ENCODE results near the gene TRAPPC13.
"Not testable (repeated sequence)": the region's sequence is repeated elsewhere in the genome, so short reads cannot be mapped to it uniquely, and the experiment has no call there.

Gene TRAPPC13, protein sequence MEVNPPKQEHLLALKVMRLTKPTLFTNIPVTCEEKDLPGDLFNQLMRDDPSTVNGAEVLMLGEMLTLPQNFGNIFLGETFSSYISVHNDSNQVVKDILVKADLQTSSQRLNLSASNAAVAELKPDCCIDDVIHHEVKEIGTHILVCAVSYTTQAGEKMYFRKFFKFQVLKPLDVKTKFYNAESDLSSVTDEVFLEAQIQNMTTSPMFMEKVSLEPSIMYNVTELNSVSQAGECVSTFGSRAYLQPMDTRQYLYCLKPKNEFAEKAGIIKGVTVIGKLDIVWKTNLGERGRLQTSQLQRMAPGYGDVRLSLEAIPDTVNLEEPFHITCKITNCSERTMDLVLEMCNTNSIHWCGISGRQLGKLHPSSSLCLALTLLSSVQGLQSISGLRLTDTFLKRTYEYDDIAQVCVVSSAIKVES

DNA sequence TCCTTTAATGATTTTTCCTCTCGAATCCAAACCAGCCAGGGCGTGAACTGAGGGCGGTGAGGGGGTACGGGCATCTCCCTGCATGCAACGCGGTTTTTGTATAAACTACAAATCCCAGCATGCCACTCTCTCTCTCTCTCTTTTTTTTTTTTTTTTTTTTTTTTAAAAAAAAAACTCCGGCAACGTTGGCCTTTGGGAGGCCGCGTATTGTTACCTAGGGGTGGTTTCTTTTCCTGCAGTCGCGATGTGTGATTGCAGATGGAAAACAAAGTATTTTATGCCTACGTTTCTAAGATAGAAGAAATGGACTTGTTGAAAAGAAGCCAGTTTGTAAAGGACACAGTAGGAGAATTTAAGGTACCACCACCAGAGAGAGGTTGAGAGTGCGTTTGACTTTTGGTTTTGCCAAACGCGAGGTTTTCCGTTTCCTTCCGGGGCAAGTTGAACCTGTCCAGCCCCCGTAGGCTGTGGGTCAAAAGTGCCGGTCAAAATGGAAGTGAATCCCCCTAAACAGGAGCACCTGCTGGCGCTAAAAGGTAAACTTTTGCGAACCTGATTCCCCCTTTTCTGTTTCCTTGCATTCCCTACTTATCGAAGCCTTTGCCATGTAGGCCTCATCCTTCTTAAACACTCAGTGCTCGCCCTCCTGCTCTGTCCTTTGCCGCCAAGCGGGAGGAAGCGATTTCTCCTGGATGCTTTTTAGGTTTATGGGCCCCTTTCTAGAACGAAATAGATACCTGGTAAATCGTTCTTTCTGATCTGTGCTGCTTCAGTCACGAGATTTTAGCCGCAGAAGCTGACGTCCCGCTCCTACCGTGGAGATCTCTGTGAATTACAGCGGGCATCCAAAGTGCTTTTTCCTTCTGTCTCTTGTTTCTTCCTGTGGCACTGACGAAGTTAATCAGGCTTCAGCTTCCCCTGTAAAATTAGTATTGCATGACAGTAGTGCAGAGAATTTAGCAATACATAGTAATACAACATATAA, at the start of gene TRAPPC13, which contains the start of gene SHLD3:
Gene TRAPPC13 (plus strand): TSS at position 457 of the 985 bp plus-strand sequence. CDS start 34 bp downstream, at position 491.
Gene SHLD3 (plus strand): TSS at position 457 of the 985 bp plus-strand sequence. CDS start 4,561 bp downstream, outside the sequence.
- DNase-seq, result peak; percentile 83

DNA sequence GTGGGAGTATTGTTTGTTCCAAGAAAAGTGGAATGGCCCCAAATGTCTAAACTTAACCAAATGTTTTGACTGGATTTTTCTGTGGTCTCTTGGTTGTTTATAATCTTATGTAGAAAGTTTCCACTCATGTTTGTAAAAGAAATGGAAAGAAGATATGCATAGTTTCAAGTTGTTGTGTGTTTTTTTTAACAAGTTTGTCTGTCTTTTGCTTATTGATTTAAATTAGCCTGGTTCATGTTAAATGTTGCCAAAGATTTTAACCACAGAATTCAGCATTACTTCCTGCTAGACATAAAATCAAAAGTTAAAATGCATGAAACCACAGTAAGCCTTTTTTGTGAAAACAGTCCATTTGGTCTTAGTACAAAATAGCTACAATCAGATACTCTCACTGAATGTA, 47.7 kb upstream of the TRAPPC13 start:
- no peak for DNase-seq

DNA sequence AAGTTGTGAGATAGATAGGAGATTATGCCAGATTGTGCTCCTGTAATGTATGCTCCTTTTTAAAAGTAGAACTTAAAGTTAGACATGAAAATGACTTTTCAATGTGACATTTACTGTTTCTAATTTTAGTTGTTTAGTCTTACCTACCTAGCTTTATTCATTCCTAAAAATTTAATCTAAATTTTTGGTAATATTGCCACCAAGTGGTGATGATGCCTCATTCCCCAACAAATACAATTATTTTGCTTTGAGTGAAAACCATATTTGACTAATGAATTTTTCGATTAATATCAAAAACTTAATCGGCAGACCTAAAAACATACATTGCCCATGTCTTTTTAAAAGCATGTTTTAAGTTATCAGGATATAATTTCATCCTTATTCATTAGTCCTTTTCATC, 36.1 kb upstream of the TRAPPC13 start:
- DNase-seq, result no peak

DNA sequence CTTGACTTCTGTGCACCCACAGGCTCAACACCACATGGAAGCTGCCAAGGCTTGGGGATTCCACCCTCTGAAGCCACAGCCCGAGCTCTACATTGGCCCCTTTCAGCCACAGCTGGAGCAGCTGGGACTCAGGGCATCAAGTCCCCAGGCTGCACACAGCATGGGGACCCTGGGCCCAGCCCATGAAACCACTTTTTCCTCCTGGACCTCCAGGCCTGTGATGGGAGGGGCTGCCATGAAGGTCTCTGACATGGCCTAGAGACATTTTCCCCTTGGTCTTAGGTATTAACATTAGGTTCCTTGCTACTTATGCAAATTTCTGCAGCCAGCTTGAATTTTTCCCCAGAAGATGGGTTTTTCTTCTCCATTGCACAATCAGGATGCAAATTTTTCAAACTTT, 23.1 kb upstream of the TRAPPC13 start:
- not testable (repeated sequence) for DNase-seq

DNA sequence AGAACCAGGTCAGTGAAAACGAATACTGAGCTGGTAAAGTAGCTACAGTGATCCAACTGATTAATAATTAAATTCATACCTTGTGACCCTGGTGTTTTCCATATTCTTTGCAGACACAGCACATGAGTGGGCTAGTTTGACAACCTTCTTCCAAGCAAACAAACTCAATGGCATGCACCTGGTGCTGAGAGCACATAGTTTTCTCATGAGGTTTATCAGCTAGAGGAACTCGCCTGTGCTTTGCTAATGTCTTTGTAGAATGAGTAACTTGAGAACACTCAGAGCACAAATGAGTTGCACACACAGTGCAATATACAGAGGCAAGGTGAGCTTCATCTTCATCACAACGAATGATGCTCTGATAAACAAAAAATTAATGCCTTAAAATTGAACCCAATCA, 13.3 kb upstream of the TRAPPC13 start:
- DNase-seq, result no peak

DNA sequence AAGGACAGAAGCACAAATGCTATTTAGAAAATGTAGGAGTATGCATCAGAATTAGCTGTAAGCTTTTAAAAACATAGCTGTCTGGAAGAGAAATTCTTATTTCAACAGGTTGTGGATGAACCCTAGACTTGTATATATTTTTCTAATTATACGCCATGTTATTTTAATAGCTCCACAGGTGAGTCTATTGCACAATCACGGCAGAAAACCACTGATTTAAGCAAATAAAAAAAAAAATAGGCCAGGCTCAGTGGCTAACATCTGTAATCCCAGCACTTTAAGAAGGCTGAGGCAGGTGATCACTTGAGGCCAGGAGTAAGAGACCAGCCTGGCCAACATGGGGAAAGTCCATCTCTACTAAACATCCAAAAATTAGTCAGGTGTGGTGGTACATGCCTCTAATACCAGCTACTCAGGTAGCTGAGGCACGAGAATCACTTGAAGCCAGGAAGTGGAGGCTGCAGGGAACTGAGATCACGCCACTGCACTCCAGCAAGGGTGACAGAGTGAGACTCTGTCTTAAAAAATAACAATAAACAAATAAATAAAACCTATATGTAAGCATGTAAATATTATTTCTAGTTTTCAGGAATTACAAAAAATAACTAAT, 12.4 kb upstream of the TRAPPC13 start:
- no peak for DNase-seq

DNA sequence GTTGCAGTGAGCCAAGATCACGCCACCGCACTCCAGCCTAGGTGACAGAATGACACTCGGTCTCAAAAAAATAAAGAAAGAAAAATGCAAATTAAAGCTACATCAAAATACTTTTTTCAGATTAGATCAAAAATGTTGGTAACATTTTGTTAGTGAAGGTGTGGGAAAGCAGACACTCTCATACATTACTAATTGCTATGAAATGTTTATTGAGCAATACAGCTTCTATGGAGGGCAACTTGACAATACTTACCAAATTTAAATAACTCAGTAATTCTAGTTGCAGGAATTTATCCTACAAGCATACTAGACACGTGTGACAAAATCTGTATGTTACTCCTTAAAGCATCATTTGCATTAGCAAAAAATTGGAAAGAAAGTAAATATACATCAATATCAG, 4.8 kb upstream of the TRAPPC13 start:
- no peak for DNase-seq

DNA sequence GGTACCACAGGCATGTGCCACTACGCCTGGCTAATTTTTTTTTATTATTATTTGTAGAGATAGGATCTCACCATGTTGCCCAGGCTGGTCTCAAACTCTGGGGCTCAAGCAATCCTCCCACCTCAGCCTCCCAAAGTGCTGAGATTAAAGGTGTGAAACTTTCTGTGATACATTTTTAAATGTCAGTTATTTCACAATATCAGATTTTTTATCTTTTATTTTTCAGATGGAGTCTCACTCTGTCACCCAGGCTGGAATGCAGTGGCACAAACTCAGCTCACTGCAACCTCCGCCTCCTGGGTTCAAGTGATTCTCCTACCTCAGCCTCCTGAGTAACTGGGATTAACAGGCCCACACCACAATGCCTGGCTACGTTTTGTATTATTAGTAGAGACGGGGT, 2.9 kb upstream of the TRAPPC13 start:
- DNase-seq, result not testable (repeated sequence)

DNA sequence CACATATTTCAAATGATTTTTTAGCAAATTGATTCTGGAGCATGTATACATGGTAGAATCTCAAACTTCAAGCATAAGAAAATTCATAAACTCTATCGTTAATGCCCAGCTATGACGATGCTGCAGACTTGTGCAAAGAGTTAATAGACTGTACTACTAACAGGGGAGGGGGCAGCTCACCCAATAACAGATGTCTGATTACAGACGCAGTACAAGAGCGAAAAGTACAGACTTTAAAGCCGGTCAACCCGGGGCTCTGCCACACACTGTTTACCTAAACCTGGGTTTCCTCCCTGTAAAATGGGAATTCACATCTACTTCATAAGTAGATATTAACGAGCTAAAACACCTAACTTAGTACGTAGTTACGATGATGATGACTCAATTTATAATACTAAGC, 1.3 kb upstream of the TRAPPC13 start:
- DNase-seq, result no peak

DNA sequence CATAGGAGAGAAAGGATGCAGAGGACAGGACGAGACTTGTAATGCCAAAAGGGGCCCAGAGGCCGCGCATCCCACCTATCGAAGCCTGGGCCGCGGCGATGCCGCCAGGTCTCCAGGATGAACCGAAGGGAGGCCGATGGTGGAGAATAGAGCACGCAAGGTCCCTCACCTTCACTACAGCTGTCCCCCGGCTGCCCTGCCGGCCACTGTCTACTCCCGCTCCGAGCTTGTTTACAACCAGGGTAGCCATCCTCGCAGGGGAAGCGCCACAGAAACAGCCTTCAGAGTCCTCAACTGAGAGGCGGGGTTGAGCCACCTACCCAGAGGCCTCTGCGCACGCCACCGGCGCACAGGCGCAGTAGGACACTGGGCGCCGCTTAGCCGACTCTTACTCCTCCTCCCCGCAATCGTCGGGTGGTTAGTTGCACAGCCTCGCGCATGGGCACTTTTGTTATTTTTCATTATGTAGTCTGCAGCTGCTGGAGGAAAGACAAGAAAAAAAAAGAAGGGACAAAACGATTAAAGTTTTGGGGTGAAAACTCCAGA, 729 bp upstream of the TRAPPC13 start, which contains the start of gene TRIM23:
Gene TRIM23 (minus strand): TSS at position 309 of the 546 bp plus-strand sequence. CDS start 59 bp downstream, at position 250.
- peak; percentile 93 for DNase-seq

DNA sequence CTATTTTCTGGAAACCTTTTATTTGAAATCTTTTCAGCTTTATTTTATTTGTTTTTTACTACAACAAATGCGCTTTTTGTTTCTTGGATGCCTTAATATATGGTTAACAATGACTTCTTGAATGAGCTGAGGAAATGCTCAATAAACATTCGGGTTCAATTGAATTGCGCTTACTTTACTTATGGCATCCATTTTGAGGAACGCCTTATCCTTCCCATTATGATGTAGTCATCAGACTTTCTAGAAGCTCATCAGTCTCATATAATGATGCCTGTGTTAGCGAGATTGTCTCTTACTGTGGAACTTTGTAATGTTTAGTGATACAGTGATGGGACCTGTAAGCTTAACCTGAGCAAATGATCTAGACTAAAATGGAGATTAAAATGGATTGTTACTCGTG, 916 bp downstream of the TRAPPC13 start:
- no peak for DNase-seq

DNA sequence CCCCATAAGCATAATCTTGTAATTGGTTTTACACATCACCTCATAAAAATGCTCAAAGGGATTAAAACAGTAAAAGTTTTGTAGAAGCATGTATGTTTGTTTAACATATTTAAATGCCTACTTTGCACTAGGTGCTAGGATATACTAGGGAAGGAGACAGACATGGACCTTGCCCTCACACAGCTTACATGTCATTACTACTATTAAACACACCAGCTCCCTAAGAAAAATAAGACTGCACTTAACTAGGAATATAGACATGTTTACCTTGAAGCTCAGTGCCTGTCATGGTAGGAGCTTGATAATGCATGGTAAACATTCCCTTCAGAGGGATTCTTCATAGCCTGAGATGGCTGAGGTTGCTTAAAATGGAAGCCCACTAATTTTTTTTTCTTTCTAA, 6.2 kb downstream of the TRAPPC13 start:
- no peak for DNase-seq

DNA sequence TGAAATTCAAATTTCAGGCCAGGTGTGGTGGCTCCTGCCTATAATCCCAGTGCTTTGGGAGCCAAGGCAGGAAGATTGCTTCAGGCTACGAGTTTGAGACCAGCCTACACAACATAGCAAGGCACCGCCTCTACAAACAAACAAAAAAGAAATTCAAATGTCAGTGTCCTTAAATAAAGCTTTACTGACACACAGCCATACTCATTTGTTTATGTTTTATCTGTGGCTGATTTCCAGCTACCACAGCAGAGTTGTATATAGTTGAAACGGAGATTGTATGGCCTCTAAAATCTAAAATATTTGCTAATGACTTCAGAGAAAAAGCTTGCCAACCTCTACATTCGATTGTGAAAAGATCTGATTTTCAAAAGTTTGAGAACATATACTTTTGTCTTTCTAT, 15.4 kb downstream of the TRAPPC13 start:
- no peak for DNase-seq

DNA sequence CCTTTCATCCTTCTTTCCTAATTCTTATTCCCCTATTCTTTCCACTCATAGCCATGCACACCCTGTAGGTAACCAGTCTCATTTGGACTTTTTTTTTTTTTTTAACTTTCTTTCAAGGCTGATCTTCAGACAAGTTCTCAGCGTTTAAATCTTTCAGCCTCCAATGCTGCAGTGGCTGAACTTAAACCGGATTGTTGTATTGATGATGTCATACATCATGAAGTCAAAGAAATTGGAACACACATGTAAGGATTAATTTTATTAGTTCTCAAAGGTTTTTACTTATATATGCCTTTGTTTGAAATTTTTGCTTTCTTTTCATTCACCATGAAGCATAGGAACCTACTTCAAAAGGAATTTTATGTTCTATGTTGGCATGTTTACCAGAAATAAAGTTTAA, 22.1 kb downstream of the TRAPPC13 start:
- DNase-seq, result no peak

DNA sequence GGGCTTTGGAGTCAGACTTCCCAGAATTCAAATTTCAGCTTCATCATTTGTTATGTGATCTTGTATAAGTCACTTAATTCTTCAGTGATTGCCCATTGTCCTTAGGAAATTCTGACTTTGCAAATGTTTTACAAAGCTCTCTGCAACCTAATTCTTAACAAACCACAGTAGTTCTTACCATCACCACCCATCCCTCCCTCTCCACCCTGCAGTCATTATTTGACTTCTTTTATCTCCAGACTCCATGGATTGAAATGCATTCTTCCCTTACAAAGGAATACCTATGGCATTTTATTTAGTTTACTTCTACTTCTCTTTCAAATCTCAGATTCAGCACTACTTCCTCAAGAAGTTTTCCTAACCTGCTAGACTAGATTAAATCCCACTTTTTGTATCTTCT, 23.1 kb downstream of the TRAPPC13 start:
- DNase-seq, result no peak

DNA sequence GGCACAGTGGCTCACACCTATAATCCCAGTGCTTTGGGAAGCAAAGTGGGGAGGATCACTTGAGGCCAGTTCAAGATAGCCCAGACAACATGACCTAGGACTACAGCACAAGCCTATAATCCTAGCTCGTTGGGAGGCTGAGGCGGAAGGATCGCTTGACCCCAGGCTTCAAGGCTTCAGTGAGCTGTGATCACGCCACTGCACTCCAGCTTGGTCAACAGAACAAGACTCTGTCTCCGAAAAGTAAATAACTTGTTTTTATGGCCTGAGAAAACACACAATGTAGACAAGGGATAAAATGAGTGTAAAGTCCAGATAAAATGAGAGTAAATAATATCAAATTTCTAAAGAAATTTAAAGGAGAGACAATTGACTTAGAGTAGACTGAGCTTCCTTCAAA, 26.3 kb downstream of the TRAPPC13 start:
- DNase-seq, result no peak

DNA sequence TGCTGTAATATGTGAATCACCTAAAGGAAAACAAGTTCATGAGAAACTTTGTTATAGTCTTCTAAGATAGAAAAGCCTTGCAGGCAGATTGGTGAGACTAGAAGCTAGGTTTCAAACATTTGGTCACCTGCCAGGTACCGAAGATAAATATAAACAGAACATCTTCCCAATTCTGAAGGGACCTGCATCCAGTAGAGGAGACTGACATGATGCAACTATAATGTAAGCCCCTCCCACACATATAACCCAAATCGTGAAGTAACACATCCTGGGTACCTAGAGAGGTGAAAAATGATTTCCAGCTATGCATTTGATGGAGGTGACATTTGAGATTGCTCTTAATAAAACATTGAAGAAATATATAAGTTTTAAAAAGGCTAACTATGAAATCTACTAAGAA, 29.9 kb downstream of the TRAPPC13 start:
- DNase-seq, result no peak

DNA sequence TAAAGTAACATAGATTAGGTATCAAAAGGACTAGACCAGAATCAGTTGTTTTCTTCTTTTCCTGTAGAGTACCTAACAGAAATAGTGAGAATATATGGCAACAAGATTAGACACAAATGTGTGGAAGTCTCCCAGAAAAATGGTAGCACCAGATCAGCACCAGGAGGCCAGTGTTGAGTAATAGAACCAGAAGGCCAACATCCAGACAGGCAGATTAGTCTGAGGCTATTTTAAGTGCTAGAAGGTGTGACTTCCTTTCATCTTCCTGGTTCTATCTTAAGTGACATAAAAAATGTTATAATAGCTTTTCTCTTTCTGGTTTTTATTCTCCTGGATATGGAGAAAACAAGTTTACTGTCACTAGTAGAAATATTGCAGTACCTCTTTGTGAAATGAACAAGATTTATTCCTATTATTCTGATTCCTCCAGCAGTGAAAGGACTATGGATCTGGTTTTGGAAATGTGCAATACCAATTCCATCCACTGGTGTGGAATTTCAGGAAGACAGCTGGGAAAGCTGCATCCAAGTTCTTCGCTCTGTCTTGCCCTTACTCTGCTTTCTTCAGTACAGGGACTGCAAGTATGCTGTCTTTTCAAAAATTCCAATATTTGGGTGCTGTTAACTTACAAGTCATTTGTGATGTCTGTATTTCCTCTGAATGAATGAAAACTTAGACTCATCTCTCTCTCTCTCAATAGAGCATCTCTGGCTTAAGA, 39.1 kb downstream of the TRAPPC13 start:
- no peak for DNase-seq

DNA sequence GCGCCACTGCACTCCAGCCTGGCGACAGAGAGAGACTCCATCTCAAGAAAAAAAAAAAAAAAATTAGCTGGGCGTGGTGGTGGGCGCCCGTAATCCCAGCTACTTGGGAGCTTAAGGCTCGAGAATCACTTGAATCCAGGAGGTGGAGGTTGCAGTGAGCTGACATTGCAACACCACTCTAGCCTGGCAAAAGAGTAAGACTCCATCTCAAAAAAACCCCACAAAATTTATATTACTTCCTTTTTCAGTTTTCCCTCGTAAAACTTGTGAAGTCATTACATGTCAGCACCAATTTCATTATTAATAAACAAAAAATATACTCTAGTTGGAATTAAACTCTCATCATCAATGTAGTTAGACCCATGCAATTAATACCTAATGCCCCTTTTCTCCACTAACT, 43.9 kb downstream of the TRAPPC13 start:
- no peak for DNase-seq

DNA sequence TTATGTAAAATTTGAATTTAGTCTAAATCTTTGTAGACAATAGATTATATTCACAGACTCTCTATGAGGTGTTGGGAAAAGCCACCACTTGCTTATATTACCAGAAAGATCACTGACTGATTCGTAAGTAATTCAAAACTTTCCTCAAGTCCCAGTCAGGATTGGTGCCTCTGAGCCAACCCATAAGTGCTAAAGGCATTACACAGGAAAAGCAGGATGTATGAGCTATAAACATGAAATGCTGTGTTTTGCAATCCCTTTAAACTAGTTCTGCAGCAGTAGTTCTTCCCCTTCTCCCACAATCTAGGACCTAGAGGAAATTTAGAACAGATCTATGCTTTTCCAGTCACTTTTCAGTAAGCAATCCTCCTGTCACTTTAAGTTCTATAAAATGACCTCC, 48.0 kb downstream of the TRAPPC13 start:
- no peak for DNase-seq

DNA sequence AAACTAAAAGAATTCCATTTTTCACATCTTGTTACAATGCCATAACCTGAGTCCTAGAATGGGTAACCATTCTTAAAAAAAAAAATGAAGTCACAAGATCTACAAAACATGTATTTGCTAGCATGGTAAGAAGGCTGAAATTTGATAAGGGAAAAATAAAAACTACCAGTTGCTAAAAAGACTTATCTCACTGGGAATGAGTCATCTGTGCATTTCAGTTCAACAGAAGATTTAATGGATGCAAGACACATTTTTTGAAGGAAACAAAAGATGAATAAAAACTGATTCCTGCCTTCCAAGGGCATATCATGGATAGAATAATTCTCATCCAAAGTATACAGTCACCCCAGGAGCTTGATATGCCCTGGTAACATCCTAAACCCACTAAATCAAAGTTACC, 49.9 kb downstream of the TRAPPC13 start:
- no peak for DNase-seq

DNA sequence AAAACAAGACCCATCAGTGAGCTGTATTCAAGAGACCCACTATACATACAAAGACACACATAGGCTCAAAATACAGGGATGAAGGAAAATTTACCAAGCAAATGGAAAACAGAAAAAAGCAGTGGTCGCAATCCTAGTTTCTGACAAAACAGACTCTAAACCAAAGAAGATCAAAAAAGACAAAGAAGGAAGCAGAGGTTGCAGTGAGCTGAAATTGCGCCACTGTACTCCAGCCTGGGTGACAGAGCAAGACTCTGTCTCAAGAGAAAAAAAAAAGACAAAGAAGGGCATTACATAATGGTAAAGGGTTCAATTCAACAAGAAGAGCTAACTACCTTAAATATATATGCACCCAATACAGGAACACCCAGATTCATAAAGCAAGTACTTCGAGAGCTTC, 51.2 kb downstream of the TRAPPC13 start:
- not testable (repeated sequence) for DNase-seq

All from activated naive CD4-positive, alpha-beta T cell treated with Interleukin-2 at 50 U/mL for 16 hours (primary cell).